Measurements from ENCODE around the gene RAB1A. TPM values are rescaled to one million over a fixed set of nuclear protein-coding genes. Genes with fewer than 3 reads are reported as not detected.
A peak's percentile ranks its signal among the peaks of the same experiment; 100 is the strongest.

Gene RAB1A
- total and polyA plus RNA-seq, 9 of the 15 experiments (the other 6 are each of a cell fraction or from before 2014, with no cell fraction given): 43.8 to 163 (median 67.7) TPM

DNA sequence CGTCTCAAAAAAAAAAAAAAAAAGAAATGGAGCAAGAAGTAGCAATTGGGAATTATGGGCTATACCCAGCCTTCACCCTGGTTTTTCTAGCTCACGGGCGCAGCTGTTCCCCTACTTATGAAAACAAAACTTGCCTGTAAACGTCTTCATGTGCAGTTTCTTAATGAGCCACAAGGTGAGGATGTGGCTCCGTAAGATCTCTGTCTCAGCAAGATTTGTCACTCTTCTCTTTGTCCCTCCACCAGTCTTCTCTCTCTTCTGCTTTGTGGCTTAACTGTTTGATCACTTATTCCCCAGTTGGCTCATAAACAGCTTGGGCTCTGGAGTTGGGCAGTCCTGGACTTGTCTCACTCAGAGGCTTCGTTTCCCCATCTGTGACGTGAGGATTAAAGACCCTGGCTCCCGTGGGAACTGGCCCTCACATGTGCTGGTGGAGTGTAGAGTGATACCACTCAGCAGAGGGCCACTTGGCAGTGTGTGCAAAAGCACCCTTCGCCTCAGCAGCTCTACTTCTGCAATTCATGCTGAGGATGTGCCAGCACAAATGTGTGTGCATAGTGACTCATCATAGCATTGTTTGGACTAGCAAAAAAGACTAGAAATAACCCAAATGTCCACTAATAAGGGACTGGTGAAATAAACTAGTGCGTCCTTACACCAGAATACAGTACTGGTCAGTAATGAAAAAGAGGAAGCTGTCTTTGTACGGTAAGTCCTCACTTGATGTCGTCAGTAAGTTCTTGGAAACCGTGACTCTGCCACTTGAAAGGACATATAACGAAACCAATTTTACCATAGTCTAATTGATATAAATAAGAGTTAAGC is 65.0 kb downstream of the RAB1A start (continued):
- TF ChIP-seq SMAD4 (CRISPR knock-in tag; conservative IDR thresholded peaks at IDR 0.05) (no peak), SMARCB1 (IDR thresholded peaks at IDR 0.05; ENCODE audit: insufficient read length, low read depth) (no peak), NFIC (IDR thresholded peaks at IDR 0.05) (no peak), PCBP1 (IDR thresholded peaks at IDR 0.05; ENCODE audit: low read depth, low read length, poor library complexity, severe bottlenecking) (no peak), DMBX1 (CRISPR knock-in tag; IDR thresholded peaks at IDR 0.05; ENCODE audit: borderline replicate concordance) (no peak), NRF1 (conservative IDR thresholded peaks at IDR 0.05 in 1 of 2, IDR thresholded peaks at IDR 0.05 in 1 of 2) (peak; percentile 24 to 42; a peak in 2 of 4 replicates), MCM2 (IDR thresholded peaks at IDR 0.05; ENCODE audit: low read depth) (no peak), ELF1 (tag; IDR thresholded peaks at IDR 0.05) (no peak), MEF2A (IDR thresholded peaks at IDR 0.05; ENCODE audit: control insufficient read depth, low read depth, low read length) (no peak), COPS2 (conservative IDR thresholded peaks at IDR 0.05) (no peak), TCF7 (IDR thresholded peaks at IDR 0.05; ENCODE audit: borderline replicate concordance) (no peak), ZNF561 (CRISPR knock-in tag; conservative IDR thresholded peaks at IDR 0.05) (no peak), ZNF224 (CRISPR knock-in tag; IDR thresholded peaks at IDR 0.05) (no peak), NR3C1 (CRISPR knock-in tag; IDR thresholded peaks at IDR 0.05) (no peak), IRF2 (CRISPR knock-in tag; IDR thresholded peaks at IDR 0.05) (no peak), EZH2 (IDR thresholded peaks at IDR 0.05; ENCODE audit: borderline replicate concordance, low read depth, low read length) (no peak)
- TF ChIP-seq, protein P1, sequence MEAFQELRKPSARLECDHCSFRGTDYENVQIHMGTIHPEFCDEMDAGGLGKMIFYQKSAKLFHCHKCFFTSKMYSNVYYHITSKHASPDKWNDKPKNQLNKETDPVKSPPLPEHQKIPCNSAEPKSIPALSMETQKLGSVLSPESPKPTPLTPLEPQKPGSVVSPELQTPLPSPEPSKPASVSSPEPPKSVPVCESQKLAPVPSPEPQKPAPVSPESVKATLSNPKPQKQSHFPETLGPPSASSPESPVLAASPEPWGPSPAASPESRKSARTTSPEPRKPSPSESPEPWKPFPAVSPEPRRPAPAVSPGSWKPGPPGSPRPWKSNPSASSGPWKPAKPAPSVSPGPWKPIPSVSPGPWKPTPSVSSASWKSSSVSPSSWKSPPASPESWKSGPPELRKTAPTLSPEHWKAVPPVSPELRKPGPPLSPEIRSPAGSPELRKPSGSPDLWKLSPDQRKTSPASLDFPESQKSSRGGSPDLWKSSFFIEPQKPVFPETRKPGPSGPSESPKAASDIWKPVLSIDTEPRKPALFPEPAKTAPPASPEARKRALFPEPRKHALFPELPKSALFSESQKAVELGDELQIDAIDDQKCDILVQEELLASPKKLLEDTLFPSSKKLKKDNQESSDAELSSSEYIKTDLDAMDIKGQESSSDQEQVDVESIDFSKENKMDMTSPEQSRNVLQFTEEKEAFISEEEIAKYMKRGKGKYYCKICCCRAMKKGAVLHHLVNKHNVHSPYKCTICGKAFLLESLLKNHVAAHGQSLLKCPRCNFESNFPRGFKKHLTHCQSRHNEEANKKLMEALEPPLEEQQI (IDR thresholded peaks at IDR 0.05): 0 out of 2 replicates have a peak, but pooled peaks have one; percentile 26
- TF ChIP-seq, protein P2, sequence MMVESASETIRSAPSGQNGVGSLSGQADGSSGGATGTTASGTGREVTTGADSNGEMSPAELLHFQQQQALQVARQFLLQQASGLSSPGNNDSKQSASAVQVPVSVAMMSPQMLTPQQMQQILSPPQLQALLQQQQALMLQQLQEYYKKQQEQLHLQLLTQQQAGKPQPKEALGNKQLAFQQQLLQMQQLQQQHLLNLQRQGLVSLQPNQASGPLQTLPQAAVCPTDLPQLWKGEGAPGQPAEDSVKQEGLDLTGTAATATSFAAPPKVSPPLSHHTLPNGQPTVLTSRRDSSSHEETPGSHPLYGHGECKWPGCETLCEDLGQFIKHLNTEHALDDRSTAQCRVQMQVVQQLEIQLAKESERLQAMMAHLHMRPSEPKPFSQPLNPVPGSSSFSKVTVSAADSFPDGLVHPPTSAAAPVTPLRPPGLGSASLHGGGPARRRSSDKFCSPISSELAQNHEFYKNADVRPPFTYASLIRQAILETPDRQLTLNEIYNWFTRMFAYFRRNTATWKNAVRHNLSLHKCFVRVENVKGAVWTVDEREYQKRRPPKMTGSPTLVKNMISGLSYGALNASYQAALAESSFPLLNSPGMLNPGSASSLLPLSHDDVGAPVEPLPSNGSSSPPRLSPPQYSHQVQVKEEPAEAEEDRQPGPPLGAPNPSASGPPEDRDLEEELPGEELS (CRISPR knock-in tag; IDR thresholded peaks at IDR 0.05; ENCODE audit: borderline replicate concordance): no peak
- TF ChIP-seq, protein P3, sequence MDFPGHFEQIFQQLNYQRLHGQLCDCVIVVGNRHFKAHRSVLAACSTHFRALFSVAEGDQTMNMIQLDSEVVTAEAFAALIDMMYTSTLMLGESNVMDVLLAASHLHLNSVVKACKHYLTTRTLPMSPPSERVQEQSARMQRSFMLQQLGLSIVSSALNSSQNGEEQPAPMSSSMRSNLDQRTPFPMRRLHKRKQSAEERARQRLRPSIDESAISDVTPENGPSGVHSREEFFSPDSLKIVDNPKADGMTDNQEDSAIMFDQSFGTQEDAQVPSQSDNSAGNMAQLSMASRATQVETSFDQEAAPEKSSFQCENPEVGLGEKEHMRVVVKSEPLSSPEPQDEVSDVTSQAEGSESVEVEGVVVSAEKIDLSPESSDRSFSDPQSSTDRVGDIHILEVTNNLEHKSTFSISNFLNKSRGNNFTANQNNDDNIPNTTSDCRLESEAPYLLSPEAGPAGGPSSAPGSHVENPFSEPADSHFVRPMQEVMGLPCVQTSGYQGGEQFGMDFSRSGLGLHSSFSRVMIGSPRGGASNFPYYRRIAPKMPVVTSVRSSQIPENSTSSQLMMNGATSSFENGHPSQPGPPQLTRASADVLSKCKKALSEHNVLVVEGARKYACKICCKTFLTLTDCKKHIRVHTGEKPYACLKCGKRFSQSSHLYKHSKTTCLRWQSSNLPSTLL (IDR thresholded peaks at IDR 0.05): no peak

All from K562 (cell line).